ENCODE measurements around the gene LYST.
"Not testable (repeated sequence)": the region's sequence is repeated elsewhere in the genome, so short reads cannot be mapped to it uniquely, and the experiment has no call there.

LYST gene

DNA sequence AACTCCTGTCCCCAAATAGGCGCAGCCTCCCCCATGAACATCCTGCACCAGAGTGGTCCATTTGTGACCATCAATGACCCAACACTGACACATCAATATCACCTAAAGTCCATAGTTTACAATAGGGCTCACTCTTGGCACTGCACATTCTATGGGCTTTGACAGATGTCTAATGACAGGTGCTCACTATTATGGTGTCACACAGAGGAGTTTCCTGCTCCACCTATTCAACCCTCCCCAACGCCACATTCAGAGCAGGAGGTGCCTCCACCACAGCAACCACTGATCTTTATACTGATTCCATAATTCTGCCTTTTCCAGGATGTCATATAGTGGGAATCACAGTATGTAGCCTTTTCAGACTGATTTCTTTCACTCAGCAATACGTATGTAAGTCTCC, 241.4 kb downstream of the LYST start:
- DNase-seq (ENCODE audit: low read depth): no peak
- no peak overlapping the region for H3K4me3 ChIP-seq (ENCODE audit: control insufficient read depth, low read depth, low read length)
- TF ChIP-seq, protein P1, sequence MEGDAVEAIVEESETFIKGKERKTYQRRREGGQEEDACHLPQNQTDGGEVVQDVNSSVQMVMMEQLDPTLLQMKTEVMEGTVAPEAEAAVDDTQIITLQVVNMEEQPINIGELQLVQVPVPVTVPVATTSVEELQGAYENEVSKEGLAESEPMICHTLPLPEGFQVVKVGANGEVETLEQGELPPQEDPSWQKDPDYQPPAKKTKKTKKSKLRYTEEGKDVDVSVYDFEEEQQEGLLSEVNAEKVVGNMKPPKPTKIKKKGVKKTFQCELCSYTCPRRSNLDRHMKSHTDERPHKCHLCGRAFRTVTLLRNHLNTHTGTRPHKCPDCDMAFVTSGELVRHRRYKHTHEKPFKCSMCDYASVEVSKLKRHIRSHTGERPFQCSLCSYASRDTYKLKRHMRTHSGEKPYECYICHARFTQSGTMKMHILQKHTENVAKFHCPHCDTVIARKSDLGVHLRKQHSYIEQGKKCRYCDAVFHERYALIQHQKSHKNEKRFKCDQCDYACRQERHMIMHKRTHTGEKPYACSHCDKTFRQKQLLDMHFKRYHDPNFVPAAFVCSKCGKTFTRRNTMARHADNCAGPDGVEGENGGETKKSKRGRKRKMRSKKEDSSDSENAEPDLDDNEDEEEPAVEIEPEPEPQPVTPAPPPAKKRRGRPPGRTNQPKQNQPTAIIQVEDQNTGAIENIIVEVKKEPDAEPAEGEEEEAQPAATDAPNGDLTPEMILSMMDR (IDR thresholded peaks at IDR 0.05; ENCODE audit: control insufficient read depth, insufficient read depth, low read depth, low read length, missing control alignments): no peak

DNA sequence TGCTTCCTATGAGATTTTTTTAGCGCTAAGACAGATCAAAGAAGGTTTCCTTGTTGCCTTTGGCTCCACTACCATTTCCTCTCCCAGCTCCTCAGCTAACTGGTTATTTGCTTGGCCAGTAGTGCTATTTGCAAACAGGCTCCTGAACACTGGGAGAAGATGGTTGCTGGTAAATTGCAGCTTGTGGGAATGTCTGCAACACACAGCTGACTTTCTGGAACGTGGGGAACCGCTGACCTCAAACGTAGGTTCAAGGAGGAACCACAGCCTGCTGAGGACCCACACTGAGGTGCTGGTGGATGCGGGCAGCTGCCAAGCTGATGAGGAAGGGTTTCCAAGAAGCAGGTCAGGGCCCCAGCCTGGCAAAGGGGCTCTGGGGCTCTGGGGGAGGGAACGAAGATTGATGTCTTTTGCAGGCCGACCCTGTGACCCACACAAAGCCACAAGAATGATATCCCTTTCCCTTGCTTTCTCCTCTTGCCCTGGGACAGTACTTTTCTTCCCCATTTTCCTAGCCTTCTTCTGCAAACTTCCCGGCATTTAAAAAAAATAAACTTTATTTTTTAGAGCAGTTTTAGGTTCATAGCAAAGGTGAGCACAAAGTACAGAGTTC, 241.9 kb downstream of the LYST start:
- H3K4me3 ChIP-seq (ENCODE audit: control insufficient read depth, low read depth, low read length): no peak overlapping the region
- TF ChIP-seq, protein P1 (IDR thresholded peaks at IDR 0.05; ENCODE audit: control insufficient read depth, insufficient read depth, low read depth, low read length, missing control alignments): no peak
- DNase-seq (ENCODE audit: low read depth): peak; percentile 28

DNA sequence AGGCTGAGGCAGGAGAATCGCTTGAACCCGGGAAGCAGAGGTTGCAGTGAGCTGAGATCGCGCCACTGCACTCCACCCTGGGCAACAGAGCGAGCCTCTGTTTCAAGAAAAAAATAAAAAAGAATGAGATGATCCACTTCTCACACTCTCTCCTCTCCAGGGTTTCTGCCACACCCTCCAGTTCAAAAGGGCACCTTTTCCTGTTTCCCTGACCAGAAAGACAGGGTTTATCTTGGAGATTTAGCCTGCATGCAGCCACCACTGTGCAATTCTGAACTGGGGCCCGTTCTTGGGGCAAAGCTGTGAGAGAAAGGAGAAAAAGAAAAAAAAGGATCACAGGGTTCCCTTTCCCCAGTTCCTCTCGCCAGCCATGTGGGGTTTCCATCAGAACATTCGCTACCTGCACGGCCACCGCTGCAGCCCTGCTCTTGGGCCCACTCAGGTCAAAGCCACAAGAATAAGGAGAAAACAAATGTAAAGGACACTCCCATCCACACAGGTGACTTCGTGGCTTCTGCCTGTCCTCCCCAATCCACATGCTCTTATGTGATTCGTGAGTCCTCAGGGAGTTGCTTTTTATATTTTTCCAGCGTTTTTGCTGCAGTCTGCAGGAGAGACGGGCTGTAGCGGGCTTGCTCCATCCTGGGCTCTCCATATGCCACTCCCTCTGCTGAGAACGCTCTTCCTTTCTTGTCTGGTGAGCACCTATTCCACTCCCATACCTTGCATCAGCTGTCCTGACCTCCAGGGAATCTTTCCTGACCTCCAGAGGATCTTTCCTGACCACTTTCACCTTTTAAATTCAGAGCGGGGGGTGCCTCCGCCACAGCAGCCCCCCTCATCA, 243.5 kb downstream of the LYST start:
- no peak for DNase-seq (ENCODE audit: low read depth)
- no peak overlapping the region for H3K4me3 ChIP-seq (ENCODE audit: control insufficient read depth, low read depth, low read length)
- TF ChIP-seq, protein P1 (IDR thresholded peaks at IDR 0.05; ENCODE audit: control insufficient read depth, insufficient read depth, low read depth, low read length, missing control alignments): no peak

DNA sequence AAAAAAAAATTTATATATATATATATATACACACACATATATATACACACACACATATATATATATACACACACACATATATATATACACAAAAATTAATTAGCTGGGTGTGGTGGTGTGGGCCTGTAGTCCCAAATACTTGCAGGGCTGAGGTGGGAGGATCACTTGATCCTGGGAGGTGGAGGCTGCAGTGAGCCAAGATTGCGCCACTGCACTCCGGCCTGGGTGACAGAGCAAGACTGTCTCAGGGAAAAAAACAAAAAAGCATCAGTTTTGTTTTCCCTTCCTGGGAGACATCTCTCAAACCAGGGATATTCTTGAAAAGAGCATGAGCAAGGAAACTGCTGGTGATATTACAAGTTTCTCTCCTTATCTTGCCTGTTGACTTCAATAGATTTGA, 247.6 kb downstream of the LYST start:
- DNase-seq (ENCODE audit: low read depth); H3K4me3 ChIP-seq (ENCODE audit: control insufficient read depth, low read depth, low read length): not testable (repeated sequence)

DNA sequence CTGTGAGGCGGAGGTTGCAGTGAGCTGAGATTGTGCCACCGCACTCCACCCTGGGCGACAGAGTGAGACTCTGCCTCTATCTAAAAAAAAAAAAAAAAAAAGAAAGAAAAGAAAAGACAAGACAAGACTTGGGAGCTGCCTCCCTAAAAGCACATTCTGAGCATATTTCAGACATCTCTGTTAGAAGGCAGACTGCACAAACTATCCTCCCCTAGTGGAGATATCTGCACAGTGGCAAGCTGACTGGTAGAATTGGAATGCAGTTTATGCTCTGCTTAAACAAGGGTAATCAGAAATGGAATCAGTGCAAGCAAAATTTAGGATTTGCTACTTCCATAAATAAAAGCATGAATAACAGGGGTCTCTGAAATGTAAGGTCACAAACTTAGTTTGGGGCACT, 248.9 kb downstream of the LYST start:
- peak; percentile 59 for DNase-seq (ENCODE audit: low read depth)
- H3K4me3 ChIP-seq (ENCODE audit: control insufficient read depth, low read depth, low read length): no peak overlapping the region
- TF ChIP-seq, protein P1 (IDR thresholded peaks at IDR 0.05; ENCODE audit: control insufficient read depth, insufficient read depth, low read depth, low read length, missing control alignments): peak; percentile 67

DNA sequence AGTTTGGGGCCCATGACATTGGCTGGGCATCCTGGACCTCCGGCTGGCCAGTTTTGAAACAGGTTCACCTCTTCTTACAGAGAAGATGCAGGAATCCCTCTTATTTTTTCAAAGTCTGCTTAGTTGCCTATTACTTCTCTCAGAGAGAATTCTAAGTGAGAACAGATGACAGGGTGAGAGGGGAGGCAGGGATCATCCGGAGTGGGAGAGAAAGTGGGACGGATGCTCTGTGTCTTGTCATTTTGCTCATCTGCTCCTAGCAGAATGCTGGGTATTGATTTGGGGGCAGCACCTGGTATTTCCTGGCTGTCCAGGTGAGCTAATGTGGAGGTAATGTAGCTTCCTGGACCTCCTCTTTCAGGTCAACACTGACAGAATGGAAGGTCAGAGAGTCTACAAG, 249.6 kb downstream of the LYST start:
- no peak for DNase-seq (ENCODE audit: low read depth)
- TF ChIP-seq, protein P1 (IDR thresholded peaks at IDR 0.05; ENCODE audit: control insufficient read depth, insufficient read depth, low read depth, low read length, missing control alignments): no peak

DNA sequence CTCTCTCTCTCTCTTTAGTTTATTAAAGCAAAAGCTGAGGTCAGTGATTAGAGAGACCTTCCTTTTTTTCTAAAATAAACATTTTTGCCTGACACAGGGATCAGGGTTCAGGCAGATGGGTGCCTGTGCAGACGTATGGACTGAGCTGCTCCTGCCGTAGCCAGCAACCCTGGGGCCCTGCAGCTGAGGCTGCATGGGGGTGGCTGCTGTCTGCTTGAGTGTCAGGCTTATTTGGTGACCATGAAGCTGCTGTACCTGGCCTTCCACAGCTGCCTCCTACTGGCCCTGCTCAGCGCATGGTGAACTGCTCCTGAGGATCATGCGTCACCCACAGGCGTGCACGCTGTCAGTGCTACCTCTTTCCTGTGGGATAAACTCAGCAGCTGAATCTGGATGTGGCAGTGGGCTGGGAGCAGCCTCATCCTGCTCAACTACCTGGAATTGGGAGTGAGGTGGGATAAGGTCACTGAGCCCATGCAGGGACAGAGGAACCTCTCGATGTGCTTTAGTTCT, 252.2 kb downstream of the LYST start:
- DNase-seq (ENCODE audit: low read depth): no peak
- TF ChIP-seq, protein P1 (IDR thresholded peaks at IDR 0.05; ENCODE audit: control insufficient read depth, insufficient read depth, low read depth, low read length, missing control alignments): no peak
- no peak overlapping the region for H3K4me3 ChIP-seq (ENCODE audit: control insufficient read depth, low read depth, low read length)

More for the DNA sequence above, 249.6 kb downstream of the LYST start:
- H3K4me3 ChIP-seq (ENCODE audit: control insufficient read depth, low read depth, low read length): no peak overlapping the region
